PC-9 (cell line): ENCODE measurements around the gene C1orf141.

Source experiments
- EZH2 ChIP-seq: fragments of 200-600 bp; sonication (generic); IDR thresholded peaks from 2 replicates; pipeline ENCODE4 v1.8.0; 2017; ENCODE audit warnings: antibody characterized with exemption, low read depth
- TF ChIP-seq, protein P1 (sequence below): fragments of 200-600 bp; sonication (generic); conservative IDR thresholded peaks from 2 replicates; pipeline ENCODE4 v1.6.1; 2017; ENCODE audit warnings: mixed run types, antibody characterized with exemption, mild to moderate bottlenecking, moderate library complexity

DNA sequence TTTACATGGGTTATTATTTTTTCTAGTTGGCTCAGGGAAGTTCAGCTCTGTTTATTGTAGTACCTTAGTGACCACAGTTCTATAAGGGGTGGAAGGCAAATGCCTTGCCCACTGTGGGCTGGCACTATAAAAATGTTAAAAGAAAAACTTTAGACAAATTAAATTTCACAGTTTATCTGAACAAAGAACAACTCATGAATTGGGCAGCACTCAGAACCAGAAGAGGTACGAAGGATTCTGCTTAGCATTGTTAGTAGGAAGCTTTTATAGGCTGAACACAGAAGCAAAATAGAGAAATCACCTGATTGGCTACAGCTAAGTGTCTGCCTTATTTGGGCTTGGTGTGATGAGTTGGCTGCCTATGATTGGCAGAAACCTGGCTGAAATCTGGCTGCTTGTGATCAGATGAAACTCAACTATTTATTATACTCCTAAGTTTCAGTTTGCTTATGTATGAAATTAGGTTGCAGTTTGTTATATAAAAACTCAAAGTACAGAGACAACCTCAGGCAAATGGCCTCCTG, 45.0 kb downstream of the C1orf141 start:
- TF ChIP-seq EZH2: no peak
- TF ChIP-seq, protein P1, sequence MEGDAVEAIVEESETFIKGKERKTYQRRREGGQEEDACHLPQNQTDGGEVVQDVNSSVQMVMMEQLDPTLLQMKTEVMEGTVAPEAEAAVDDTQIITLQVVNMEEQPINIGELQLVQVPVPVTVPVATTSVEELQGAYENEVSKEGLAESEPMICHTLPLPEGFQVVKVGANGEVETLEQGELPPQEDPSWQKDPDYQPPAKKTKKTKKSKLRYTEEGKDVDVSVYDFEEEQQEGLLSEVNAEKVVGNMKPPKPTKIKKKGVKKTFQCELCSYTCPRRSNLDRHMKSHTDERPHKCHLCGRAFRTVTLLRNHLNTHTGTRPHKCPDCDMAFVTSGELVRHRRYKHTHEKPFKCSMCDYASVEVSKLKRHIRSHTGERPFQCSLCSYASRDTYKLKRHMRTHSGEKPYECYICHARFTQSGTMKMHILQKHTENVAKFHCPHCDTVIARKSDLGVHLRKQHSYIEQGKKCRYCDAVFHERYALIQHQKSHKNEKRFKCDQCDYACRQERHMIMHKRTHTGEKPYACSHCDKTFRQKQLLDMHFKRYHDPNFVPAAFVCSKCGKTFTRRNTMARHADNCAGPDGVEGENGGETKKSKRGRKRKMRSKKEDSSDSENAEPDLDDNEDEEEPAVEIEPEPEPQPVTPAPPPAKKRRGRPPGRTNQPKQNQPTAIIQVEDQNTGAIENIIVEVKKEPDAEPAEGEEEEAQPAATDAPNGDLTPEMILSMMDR: no peak
